ENCODE measurements around the gene COIL. TPM values are rescaled to one million over a fixed set of nuclear protein-coding genes. Genes with fewer than 3 reads are reported as not detected.

Gene COIL
- total and polyA plus RNA-seq, 9 of the 15 experiments (the other 6 are each of a cell fraction or from before 2014, with no cell fraction given), result 23.9 to 41.3 (median 28.7) TPM

DNA sequence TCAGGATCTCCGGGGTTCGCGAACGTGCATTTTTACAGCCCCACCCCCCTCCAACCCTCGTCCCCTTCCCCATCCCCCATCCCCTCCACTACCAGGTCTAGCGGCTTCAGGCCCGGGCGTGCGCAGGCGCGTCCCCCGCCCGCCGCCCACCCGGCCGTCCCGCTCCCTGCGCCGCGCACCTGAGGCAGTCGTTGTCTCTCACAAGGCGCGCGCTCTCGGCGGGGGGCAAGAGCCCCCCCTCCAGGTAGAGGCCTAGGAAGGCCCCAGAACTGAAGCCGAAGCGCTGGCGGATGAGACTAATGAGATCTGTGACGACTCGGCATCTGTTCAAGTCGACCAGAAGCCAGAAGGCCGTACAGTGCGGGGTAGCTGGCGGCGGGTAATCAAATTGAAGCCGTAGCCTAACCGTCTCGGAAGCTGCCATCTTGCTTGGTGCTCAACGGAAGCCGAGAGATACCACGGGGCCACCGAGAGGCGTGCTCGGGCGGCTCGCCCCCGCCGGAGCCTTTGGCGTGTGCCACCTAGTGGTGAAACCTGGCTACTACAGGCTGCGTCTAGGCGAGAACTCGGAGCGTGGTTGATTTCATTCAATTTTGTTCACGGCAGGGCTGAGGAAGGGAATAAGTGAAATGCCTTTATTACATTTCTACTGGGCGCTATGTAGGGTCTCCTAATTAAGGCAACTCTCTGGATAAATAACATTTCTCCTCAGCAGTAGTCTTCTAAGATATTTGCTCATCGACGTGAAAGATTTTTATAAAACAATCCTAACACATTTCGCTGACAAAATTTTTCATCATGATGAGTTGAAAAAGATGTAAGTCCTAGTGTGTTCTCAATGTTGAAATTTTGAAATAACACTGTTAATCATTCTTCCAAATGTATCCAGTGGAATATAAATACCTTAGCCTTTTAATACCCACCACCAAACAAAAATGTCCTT, at the start of gene COIL (continued):
- TF ChIP-seq, protein P1, sequence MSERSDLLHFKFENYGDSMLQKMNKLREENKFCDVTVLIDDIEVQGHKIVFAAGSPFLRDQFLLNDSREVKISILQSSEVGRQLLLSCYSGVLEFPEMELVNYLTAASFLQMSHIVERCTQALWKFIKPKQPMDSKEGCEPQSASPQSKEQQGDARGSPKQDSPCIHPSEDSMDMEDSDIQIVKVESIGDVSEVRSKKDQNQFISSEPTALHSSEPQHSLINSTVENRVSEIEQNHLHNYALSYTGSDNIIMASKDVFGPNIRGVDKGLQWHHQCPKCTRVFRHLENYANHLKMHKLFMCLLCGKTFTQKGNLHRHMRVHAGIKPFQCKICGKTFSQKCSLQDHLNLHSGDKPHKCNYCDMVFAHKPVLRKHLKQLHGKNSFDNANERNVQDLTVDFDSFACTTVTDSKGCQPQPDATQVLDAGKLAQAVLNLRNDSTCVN (CRISPR knock-in tag; IDR thresholded peaks at IDR 0.05), result no peak
- no peak for TF ChIP-seq NR2F6 (CRISPR knock-in tag; IDR thresholded peaks at IDR 0.05)
- TF ChIP-seq POLR2AphosphoS5 (IDR thresholded peaks at IDR 0.05; ENCODE audit: control insufficient read depth, insufficient read depth, low read depth, low read length), result peak; percentile 83
- no peak for TF ChIP-seq RBM14 (IDR thresholded peaks at IDR 0.05; ENCODE audit: borderline replicate concordance, insufficient read depth, low read depth, low read length)
- TF ChIP-seq BACH1 (tag; IDR thresholded peaks at IDR 0.05), result no peak
- no peak for TF ChIP-seq IRF2 (CRISPR knock-in tag; IDR thresholded peaks at IDR 0.05)
- TF ChIP-seq ZNF583 (CRISPR knock-in tag; IDR thresholded peaks at IDR 0.05), result no peak
- TF ChIP-seq NFYB (IDR thresholded peaks at IDR 0.05; ENCODE audit: extremely low read depth, insufficient read length), result no peak
- no peak for TF ChIP-seq HMG20B (CRISPR knock-in tag; IDR thresholded peaks at IDR 0.05)
- TF ChIP-seq CEBPB (tag; IDR thresholded peaks at IDR 0.05), result no peak
- no peak for TF ChIP-seq BMI1 (IDR thresholded peaks at IDR 0.05; ENCODE audit: low read length)
- TF ChIP-seq ZNF12 (CRISPR knock-in tag; IDR thresholded peaks at IDR 0.05), result no peak
- TF ChIP-seq ZNF274 (IDR thresholded peaks at IDR 0.05; ENCODE audit: borderline replicate concordance, low read depth, low read length), result no peak
- TF ChIP-seq STAT5A (IDR thresholded peaks at IDR 0.05; ENCODE audit: borderline replicate concordance, low read length), result peak; percentile 42; the same call in 1 of the 2 replicates
- no peak; a peak in 1 of 4 replicates for TF ChIP-seq KDM4B (IDR thresholded peaks at IDR 0.05; ENCODE audit: borderline replicate concordance in 2 of 2, low read depth in 1 of 2)
- TF ChIP-seq TRIM24 (IDR thresholded peaks at IDR 0.05), result no peak; a peak in 2 of 4 replicates
- TF ChIP-seq ZNF197 (CRISPR knock-in tag; IDR thresholded peaks at IDR 0.05; ENCODE audit: low read depth), result no peak
- no peak for TF ChIP-seq ZNF212 (CRISPR knock-in tag; IDR thresholded peaks at IDR 0.05)
- TF ChIP-seq ETV1 (tag; conservative IDR thresholded peaks at IDR 0.05; ENCODE audit: low read depth), result peak; percentile 73
- TF ChIP-seq ETS2 (tag; IDR thresholded peaks at IDR 0.05; ENCODE audit: borderline replicate concordance, poor library complexity, severe bottlenecking), result no peak
- TF ChIP-seq PCBP1 (IDR thresholded peaks at IDR 0.05; ENCODE audit: low read depth, low read length, poor library complexity, severe bottlenecking), result no peak
- TF ChIP-seq, protein P2, sequence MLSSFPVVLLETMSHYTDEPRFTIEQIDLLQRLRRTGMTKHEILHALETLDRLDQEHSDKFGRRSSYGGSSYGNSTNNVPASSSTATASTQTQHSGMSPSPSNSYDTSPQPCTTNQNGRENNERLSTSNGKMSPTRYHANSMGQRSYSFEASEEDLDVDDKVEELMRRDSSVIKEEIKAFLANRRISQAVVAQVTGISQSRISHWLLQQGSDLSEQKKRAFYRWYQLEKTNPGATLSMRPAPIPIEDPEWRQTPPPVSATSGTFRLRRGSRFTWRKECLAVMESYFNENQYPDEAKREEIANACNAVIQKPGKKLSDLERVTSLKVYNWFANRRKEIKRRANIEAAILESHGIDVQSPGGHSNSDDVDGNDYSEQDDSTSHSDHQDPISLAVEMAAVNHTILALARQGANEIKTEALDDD (IDR thresholded peaks at IDR 0.05), result no peak
- peak; percentile 83 for TF ChIP-seq MAX (CRISPR knock-in tag; IDR thresholded peaks at IDR 0.05)
- no peak for TF ChIP-seq COPS2 (conservative IDR thresholded peaks at IDR 0.05)
